Thyroid gland (tissue), 4 donors: Measurements from ENCODE around the gene GPRIN2.

Source experiments
- CTCF ChIP-seq, 6 experiments: fragments of 200-600 bp in 3 of 6; fragments of 450-650 bp in 3 of 6; sonication (generic) in 3 of 6; IDR thresholded peaks; one replicate each; pipeline ENCODE4 v1.5.1; 2016 to 2019; ENCODE audit warnings: antibody characterized with exemption in 6 of 6, mild to moderate bottlenecking in 2 of 6, inconsistent platforms in 1 of 6, moderate library complexity in 1 of 6
- POLR2A ChIP-seq, 2 donors: fragments of 450-650 bp; IDR thresholded peaks; one replicate each; pipeline ENCODE4 v1.6.1; 2017; ENCODE audit warnings: antibody characterized with exemption in 2 of 2, mild to moderate bottlenecking in 2 of 2, moderate library complexity in 1 of 2

GRCh38 chr10:46540412-46541016 is 15.9 kb downstream of the GPRIN2 start:
- TF ChIP-seq POLR2A (IDR thresholded peaks at IDR 0.05) (no peak), CTCF (IDR thresholded peaks at IDR 0.05) (no peak)
